Neutrophil (primary cell): ENCODE results near the gene JMJD8.

ENCODE experiments used
- H3K27ac ChIP-seq: fragments of 200-600 bp; sonication (generic); 2 replicates; pipeline ENCODE4 v1.5.1; 2016; ENCODE audit warnings: mild to moderate bottlenecking, moderate library complexity
- H3K27me3 ChIP-seq: fragments of 200-600 bp; sonication (generic); 2 replicates; pipeline ENCODE4 v1.6.0; 2016; ENCODE audit warnings: mild to moderate bottlenecking
- H3K36me3 ChIP-seq: fragments of 200-600 bp; sonication (generic); 2 replicates; pipeline ENCODE4 v1.5.1; 2017
- H3K4me1 ChIP-seq, 2 experiments: fragments of 200-600 bp in 1 of 2; sonication (generic) in 1 of 2; 1 replicate in 1 of 2; 2 replicates in 1 of 2; pipeline versions ENCODE4 v1.5.1 to v1.6.1; 2013 to 2016; ENCODE audit warnings: low read depth in 1 of 2, low read length in 1 of 2, mild to moderate bottlenecking in 1 of 2, moderate library complexity in 1 of 2; ENCODE audit not compliant: control insufficient read depth in 1 of 2, insufficient read depth in 1 of 2
- H3K4me3 ChIP-seq, 2 experiments: fragments of 200-600 bp in 1 of 2; sonication (generic) in 1 of 2; 1 replicate in 1 of 2; 2 replicates in 1 of 2; pipeline ENCODE4 v1.5.1; 2013 to 2016; ENCODE audit warnings: low read depth in 1 of 2, low read length in 1 of 2, mild to moderate bottlenecking in 1 of 2, moderate library complexity in 1 of 2
- H3K9me3 ChIP-seq: fragments of 200-600 bp; sonication (generic); 2 replicates; pipeline ENCODE4 v1.5.1; 2016
- TF ChIP-seq, protein P1 (sequence below): fragments of 200-600 bp; sonication (generic); IDR thresholded peaks from 2 replicates; pipeline ENCODE4 v1.5.1; 2016; ENCODE audit warnings: antibody characterized with exemption

JMJD8 gene

DNA sequence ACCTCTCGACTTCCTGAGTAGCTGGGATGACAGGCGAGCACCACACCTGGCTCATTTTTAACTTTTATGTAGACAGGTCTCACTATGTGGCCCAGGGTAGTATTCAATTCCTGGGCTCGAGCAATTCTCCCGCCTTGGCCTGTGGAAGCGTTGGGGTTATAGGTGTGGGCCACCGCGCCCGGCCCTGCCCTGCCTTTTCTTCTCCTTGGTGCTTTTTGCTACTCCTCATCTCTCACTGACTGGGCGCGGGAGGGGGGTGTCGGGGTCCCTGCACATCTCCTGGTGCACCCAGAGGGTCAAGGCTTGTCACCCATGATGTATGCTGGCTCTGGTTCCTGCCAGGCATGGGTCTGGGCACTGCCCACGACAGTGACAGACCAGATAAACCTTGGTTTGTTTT, 39.6 kb downstream of the JMJD8 start:
- Histone ChIP-seq H3K27ac (no peak overlapping the region), H3K4me1 (peaks cover 39 to 52% of the 10 kb centered on the region in 2 experiments), H3K4me3 (no peak overlapping the region), H3K9me3 (no peaks in the 10 kb centered on the region), H3K36me3 (no peaks in the 10 kb centered on the region), H3K27me3 (no peaks in the 10 kb centered on the region)
- TF ChIP-seq, protein P1, sequence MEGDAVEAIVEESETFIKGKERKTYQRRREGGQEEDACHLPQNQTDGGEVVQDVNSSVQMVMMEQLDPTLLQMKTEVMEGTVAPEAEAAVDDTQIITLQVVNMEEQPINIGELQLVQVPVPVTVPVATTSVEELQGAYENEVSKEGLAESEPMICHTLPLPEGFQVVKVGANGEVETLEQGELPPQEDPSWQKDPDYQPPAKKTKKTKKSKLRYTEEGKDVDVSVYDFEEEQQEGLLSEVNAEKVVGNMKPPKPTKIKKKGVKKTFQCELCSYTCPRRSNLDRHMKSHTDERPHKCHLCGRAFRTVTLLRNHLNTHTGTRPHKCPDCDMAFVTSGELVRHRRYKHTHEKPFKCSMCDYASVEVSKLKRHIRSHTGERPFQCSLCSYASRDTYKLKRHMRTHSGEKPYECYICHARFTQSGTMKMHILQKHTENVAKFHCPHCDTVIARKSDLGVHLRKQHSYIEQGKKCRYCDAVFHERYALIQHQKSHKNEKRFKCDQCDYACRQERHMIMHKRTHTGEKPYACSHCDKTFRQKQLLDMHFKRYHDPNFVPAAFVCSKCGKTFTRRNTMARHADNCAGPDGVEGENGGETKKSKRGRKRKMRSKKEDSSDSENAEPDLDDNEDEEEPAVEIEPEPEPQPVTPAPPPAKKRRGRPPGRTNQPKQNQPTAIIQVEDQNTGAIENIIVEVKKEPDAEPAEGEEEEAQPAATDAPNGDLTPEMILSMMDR = no peak

DNA sequence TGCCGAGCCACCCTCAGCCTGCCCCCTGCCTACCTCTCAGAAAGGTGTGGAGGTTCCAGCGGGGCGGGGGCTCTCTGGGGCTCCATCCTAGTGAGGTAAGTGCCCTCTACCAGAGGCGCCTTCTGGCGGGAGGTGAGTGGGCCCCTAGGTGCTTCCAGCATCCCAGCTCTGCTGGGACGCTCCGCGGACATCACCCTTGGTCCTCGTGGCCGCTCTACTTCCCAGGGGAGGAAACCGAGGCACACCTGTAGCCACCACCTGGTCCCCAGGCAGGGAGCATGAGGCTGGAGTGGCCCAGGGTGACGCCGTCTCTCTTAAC, 41.1 kb downstream of the JMJD8 start:
- Histone ChIP-seq H3K36me3 (no peaks in the 10 kb centered on the region), H3K9me3 (no peaks in the 10 kb centered on the region), H3K27ac (peak overlapping the region; percentile 89), H3K27me3 (no peaks in the 10 kb centered on the region), H3K4me3 (peak overlapping the region; percentile 66 to 67), H3K4me1 (peaks cover 26 to 36% of the 10 kb centered on the region in 2 experiments)
- TF ChIP-seq, protein P1 = no peak

DNA sequence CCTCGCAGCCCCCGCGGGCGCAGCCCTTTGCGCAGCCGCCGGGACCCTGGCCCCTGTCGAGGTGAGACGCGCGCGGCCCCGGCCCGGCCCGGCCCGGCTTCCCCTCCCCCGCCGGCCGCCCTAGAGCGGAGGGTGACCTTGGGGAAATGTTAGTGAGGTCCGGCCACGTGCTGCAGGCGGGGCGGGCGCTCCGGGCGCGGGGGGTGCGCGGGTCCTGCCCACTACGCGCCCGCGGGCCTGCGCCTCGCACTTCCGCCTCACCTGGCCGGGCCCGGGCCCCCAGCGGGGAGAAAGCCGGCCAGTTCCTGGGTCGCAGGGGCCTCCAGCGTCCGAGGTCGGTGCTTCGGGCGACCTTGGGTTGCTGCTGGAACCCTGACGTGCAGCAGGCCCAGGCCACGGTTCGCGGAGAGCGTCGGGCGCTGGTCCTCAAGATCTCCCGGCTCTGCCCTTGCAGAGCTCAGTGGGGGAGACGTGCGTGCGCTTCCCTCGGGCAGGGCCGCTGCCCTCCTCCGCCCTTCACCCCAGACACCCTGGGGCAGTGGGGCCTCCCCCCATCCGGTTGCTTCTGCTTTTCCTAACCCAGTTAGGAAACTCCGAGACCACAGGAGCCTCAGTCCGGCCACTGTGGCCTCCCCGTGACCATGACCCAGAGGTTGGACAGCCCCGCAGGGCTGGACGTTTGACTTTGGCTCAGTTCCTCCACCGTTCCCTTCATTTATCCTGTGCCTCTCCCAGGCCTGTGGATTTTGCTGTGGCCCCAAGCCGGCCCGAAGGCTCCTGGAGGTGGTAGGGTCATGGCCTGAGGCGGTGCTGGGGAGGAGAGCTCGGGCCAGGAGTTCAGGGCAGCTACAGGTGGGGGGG, 41.7 kb downstream of the JMJD8 start:
- H3K27ac ChIP-seq = peak overlapping the region; percentile 89

DNA sequence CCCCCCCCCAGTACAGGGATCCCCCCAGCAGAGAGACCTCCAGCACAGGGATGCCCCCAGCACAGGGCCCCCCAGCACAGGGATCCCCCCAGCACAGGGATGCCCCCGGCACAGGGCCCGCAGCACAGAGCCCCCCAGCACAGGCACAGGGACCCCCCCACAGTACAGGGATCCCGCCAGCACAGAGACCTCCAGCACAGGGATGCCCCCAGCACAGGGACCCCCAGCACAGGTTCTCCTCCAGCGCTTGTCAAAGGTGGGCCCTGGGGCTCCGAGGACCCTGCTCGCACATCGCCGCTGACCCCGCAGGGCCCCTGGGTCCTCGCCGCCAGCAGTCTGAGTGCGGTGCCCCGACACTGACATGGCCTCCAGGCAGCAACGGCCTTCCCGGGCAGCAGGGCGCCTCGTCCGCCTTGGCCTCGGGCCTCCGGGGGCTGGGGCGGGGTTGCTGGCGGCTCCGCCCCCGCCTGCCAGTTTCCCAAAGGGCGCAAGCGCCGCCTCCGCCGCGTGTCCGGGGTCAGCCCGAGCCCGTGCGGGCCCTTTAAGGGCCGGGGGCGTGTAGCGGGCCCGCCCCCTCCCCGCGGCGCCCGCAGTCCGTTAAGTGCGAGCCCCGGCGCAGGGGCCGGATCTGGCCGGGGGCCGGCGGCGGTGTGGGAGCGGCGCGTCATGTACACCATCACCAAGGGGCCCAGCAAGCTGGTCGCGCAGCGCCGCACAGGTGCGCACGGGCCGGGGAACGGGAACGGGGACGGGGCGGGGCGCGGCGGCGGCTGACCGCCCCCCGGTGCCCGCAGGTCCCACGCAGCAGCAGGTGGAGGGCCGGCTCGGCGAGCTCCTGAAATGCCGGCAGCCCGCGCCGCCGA, 42.6 kb downstream of the JMJD8 start, which contains the start of gene MCRIP2:
TSS of gene MCRIP2 (plus strand) at position 503 of the 863 bp plus-strand sequence. CDS start at position 667, 164 bp downstream.
- Histone ChIP-seq H3K27me3 (no peaks in the 10 kb centered on the region), H3K27ac (peak within 1 kb of the TSS; percentile 89), H3K9me3 (no peaks in the 10 kb centered on the region), H3K36me3 (no peaks in the 10 kb centered on the region), H3K4me3 (peak within 1 kb of the TSS; percentile 66 to 67), H3K4me1 (peaks cover 30 to 42% of the 10 kb centered on the region in 2 experiments)
- TF ChIP-seq, protein P1 = no peak

More for the DNA sequence above, 41.7 kb downstream of the JMJD8 start:
- TF ChIP-seq, protein P1 = no peak
- no peaks in the 10 kb centered on the region for H3K9me3 ChIP-seq
- H3K27me3 ChIP-seq = no peaks in the 10 kb centered on the region
- peak overlapping the region; percentile 66 to 67 for H3K4me3 ChIP-seq
- no peaks in the 10 kb centered on the region for H3K36me3 ChIP-seq
- H3K4me1 ChIP-seq = peaks cover 27 to 33% of the 10 kb centered on the region in 2 experiments

DNA sequence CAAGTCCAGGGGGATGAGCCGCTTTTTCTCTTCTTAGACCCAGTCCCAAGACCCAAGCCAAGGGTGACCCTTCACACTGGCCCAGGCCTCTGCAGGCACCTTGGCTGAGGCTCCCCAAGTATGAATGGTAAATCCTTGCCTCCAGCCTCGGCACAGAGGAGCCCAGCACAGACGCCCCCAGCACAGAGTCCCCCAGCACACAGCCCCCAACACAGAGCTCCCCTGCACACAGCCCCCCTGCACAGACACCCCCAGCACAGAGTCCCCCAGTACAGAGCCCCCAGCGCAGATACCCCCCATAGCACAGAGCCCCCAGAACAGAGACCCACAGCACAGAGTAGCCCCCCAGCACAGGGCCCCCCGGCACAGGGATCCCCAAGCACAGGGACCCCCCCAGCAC, 43.5 kb downstream of the JMJD8 start:
- Histone ChIP-seq H3K4me1 (peaks cover 34 to 48% of the 10 kb centered on the region in 2 experiments), H3K27ac (no peak overlapping the region), H3K4me3 (no peak overlapping the region), H3K36me3 (no peaks in the 10 kb centered on the region), H3K27me3 (no peaks in the 10 kb centered on the region), H3K9me3 (no peaks in the 10 kb centered on the region)
- TF ChIP-seq, protein P1 = no peak
